ENCODE measurements around the gene HSF5. TPM values are rescaled to one million over a fixed set of nuclear protein-coding genes. Genes with fewer than 3 reads are reported as not detected.

Gene HSF5
- total and polyA plus RNA-seq, 2 of the 13 experiments (the other 11 are each of a cell fraction or from before 2014, with no cell fraction given), result not detected

DNA sequence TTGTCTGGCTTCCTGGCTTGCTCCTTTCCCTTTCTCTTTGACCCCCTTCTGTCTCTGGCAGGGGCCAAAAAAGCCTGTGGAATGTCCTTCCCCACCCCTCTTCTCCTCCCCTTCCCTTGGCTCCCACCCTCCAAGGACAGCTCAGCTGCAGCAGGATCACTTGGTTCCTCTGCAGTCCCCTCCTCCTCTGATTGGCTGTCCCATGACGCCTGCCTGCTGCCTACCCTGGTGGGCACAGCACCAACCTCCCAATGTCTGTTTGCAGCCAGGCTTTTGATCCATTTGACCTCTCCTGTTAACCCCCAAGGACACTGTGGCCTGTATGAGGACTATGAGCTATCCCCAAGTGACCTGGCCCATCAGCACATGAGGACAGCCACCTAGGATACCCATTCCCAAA is 41.1 kb upstream of the HSF5 start:
- no peaks in the 10 kb centered on the region for H3K36me3 ChIP-seq (replicated peaks in 1 of 2; ENCODE audit: control insufficient read depth in 1 of 2, insufficient read depth in 2 of 2, low read length in 2 of 2)
- FAIRE-seq (no peak), ATAC-seq (no peak), DNase-seq (ENCODE audit: low spot score) (no peak)
- no peak overlapping the region for H3K4me3 ChIP-seq (replicated peaks in 1 of 3; ENCODE audit: insufficient read depth in 1 of 3, low read depth in 2 of 3, low read length in 3 of 3)
- H3K4me1 ChIP-seq (ENCODE audit: insufficient read depth, low read length), result peaks cover 49% of the 10 kb centered on the region
- no TSS peak for BruUV-seq (replicated peaks)
- POLR2A ChIA-PET, result interaction anchor here (3.0 kb wide), 1 partner anchor 11 kb away, joined by 9 read pairs; no protein-coding TSS in a partner anchor
- TF ChIP-seq PCBP1 (IDR thresholded peaks at IDR 0.05; ENCODE audit: borderline replicate concordance, low read depth, low read length) (no peak), DMAP1 (CRISPR knock-in tag; IDR thresholded peaks at IDR 0.05) (no peak), PHF5A (CRISPR knock-in tag; IDR thresholded peaks at IDR 0.05; ENCODE audit: low read depth, unreplicated experiment) (no peak)
- TF ChIP-seq, protein P1, sequence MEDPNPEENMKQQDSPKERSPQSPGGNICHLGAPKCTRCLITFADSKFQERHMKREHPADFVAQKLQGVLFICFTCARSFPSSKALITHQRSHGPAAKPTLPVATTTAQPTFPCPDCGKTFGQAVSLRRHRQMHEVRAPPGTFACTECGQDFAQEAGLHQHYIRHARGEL (CRISPR knock-in tag; IDR thresholded peaks at IDR 0.05), result no peak
- H4K20me1 ChIP-seq (ENCODE audit: insufficient read depth, low read length), result no peaks in the 10 kb centered on the region
- no peak overlapping the region for H2AFZ ChIP-seq (ENCODE audit: low read length)
- CTCF ChIA-PET (ENCODE audit: low intra/inter-chr PET ratio, low total read pairs), result no interaction called here
- no peak overlapping the region for H3K4me2 ChIP-seq (ENCODE audit: low read depth, low read length)
- no peaks in the 10 kb centered on the region for H3K79me2 ChIP-seq (ENCODE audit: insufficient read depth, low read length)
- in situ Hi-C loops (cut with HindIII; ENCODE audit: extremely low pct_ligation_motif_present, low pct_unique_long_range_greater_than_20kb), result no loop called here
- WGBS (ENCODE audit: low lambda C conversion rate), result 0% methylated on average over 1 of the region's 1 CpG
- H3K9ac ChIP-seq (ENCODE audit: insufficient read depth, low read depth, low read length), result no peak overlapping the region
- peaks cover 9 to 53% of the 10 kb centered on the region in 2 experiments; a peak in 3 of 5 replicates for H3K27me3 ChIP-seq (ENCODE audit: control insufficient read depth in 1 of 2, insufficient read depth in 2 of 2, low read length in 2 of 2)
- no peaks in the 10 kb centered on the region for H3K9me3 ChIP-seq (ENCODE audit: low read length)
- intact Hi-C loops (cut with micrococcal nuclease; ENCODE audit: unreplicated experiment), result no loop called here
- H3K27ac ChIP-seq (ENCODE audit: extremely low read length, insufficient read depth, low read length), result no peak overlapping the region

DNA sequence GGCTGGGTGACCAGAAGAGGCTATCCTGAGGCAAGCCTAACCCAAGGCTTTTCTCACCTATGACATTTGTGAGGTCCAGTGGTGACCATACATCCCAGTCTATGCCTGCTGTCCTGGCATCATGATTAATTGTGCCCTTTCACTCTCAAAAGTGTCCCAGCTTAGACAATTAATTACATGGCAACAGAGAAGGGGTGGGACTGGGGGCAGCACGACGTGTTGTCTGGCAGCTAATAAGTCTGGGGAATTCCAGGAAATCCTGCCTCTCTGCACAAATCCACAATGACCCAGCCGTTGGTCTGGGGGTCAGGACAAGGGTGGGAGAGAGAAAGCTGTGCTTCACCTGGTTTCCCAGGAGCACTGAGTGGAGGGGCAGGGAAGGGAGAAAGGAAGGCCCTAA is 40.2 kb upstream of the HSF5 start:
- ChIA-PET CTCF (ENCODE audit: low intra/inter-chr PET ratio, low total read pairs) (no interaction called here), POLR2A (interaction anchor here (2.1 to 3.0 kb wide), 2 partner anchors 10 to 103 kb away, joined by 7 to 9 read pairs; no protein-coding TSS in a partner anchor)
- Histone ChIP-seq H3K36me3 (replicated peaks in 1 of 2; ENCODE audit: control insufficient read depth in 1 of 2, insufficient read depth in 2 of 2, low read length in 2 of 2) (no peaks in the 10 kb centered on the region), H3K4me1 (ENCODE audit: insufficient read depth, low read length) (peaks cover 40% of the 10 kb centered on the region), H3K9me3 (ENCODE audit: low read length) (no peaks in the 10 kb centered on the region), H3K27ac (ENCODE audit: extremely low read length, insufficient read depth, low read length) (no peak overlapping the region), H3K9ac (ENCODE audit: insufficient read depth, low read depth, low read length) (no peak overlapping the region), H3K79me2 (ENCODE audit: insufficient read depth, low read length) (no peaks in the 10 kb centered on the region), H3K4me2 (ENCODE audit: low read depth, low read length) (no peak overlapping the region), H4K20me1 (ENCODE audit: insufficient read depth, low read length) (no peaks in the 10 kb centered on the region), H3K27me3 (ENCODE audit: control insufficient read depth in 1 of 2, insufficient read depth in 2 of 2, low read length in 2 of 2) (peaks cover 9 to 45% of the 10 kb centered on the region in 2 experiments; a peak in 3 of 5 replicates), H3K4me3 (replicated peaks in 1 of 3; ENCODE audit: insufficient read depth in 1 of 3, low read depth in 2 of 3, low read length in 3 of 3) (no peak overlapping the region), H2AFZ (ENCODE audit: low read length) (no peak overlapping the region)
- intact Hi-C loops (cut with micrococcal nuclease; ENCODE audit: unreplicated experiment), result no loop called here
- in situ Hi-C loops (cut with HindIII; ENCODE audit: extremely low pct_ligation_motif_present, low pct_unique_long_range_greater_than_20kb), result no loop called here
- no peak for FAIRE-seq
- DNase-seq (ENCODE audit: low spot score), result no peak
- BruUV-seq (replicated peaks), result no TSS peak
- WGBS (ENCODE audit: low lambda C conversion rate), result 23% methylated on average over 3 of the region's 3 CpGs
- ATAC-seq, result no peak
- no peak for TF ChIP-seq SRF (IDR thresholded peaks at IDR 0.05; ENCODE audit: low read depth, low read length)
- TF ChIP-seq HDAC1 (CRISPR knock-in tag; IDR thresholded peaks at IDR 0.05), result no peak
- no peak for TF ChIP-seq MYNN (CRISPR knock-in tag; IDR thresholded peaks at IDR 0.05; ENCODE audit: low read depth)
- TF ChIP-seq, protein P2, sequence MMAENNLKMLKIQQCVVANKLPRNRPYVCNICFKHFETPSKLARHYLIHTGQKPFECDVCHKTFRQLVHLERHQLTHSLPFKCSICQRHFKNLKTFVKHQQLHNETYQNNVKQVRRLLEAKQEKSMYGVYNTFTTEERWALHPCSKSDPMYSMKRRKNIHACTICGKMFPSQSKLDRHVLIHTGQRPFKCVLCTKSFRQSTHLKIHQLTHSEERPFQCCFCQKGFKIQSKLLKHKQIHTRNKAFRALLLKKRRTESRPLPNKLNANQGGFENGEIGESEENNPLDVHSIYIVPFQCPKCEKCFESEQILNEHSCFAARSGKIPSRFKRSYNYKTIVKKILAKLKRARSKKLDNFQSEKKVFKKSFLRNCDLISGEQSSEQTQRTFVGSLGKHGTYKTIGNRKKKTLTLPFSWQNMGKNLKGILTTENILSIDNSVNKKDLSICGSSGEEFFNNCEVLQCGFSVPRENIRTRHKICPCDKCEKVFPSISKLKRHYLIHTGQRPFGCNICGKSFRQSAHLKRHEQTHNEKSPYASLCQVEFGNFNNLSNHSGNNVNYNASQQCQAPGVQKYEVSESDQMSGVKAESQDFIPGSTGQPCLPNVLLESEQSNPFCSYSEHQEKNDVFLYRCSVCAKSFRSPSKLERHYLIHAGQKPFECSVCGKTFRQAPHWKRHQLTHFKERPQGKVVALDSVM (CRISPR knock-in tag; IDR thresholded peaks at IDR 0.05), result no peak
- TF ChIP-seq, protein P3, sequence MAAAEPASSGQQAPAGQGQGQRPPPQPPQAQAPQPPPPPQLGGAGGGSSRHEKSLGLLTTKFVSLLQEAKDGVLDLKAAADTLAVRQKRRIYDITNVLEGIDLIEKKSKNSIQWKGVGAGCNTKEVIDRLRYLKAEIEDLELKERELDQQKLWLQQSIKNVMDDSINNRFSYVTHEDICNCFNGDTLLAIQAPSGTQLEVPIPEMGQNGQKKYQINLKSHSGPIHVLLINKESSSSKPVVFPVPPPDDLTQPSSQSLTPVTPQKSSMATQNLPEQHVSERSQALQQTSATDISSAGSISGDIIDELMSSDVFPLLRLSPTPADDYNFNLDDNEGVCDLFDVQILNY (CRISPR knock-in tag; conservative IDR thresholded peaks at IDR 0.05), result no peak
- TF ChIP-seq MBD4 (IDR thresholded peaks at IDR 0.05; ENCODE audit: borderline replicate concordance, low read length), result no peak
- TF ChIP-seq DPF2 (CRISPR knock-in tag; IDR thresholded peaks at IDR 0.05; ENCODE audit: borderline replicate concordance, low read depth), result no peak
- TF ChIP-seq IKZF4 (CRISPR knock-in tag; IDR thresholded peaks at IDR 0.05; ENCODE audit: borderline replicate concordance, low read depth, not compliant biosample characterization), result no peak
- TF ChIP-seq ZNF329 (CRISPR knock-in tag; IDR thresholded peaks at IDR 0.05; ENCODE audit: low read depth), result no peak
- no peak for TF ChIP-seq BRCA1 (CRISPR knock-in tag; IDR thresholded peaks at IDR 0.05)
- TF ChIP-seq TEAD3 (CRISPR knock-in tag; optimal IDR thresholded peaks at IDR 0.05; ENCODE audit: borderline replicate concordance), result no peak
- no peak for TF ChIP-seq ZNF780A (CRISPR knock-in tag; IDR thresholded peaks at IDR 0.05)

Measured in HepG2 (cell line).